ENCODE data around the gene CYSLTR2.

DNA sequence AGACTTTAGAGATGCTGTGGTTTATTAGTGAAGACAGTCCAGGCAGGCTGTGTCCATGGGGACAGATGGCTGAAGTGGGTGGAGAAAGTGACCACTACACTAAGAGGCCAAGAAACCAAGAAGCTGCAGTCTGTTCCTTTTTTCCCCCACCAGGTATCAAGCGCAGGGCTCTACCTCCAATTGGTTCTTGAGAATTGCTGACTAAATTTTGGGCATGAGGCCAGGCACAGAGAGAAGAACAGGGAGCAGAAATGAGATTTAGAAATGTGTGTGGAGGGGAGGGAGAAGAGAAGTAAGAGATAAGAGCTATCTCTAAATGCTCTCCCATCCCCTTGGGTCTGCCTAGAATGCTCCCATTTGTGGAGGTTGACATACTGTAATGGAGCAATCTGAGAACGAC lies 12.3 kb upstream of the CYSLTR2 start:
- TF ChIP-seq, protein P1, sequence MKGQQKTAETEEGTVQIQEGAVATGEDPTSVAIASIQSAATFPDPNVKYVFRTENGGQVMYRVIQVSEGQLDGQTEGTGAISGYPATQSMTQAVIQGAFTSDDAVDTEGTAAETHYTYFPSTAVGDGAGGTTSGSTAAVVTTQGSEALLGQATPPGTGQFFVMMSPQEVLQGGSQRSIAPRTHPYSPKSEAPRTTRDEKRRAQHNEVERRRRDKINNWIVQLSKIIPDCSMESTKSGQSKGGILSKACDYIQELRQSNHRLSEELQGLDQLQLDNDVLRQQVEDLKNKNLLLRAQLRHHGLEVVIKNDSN (IDR thresholded peaks at IDR 0.05): no peak
- TF ChIP-seq TCF12 (IDR thresholded peaks at IDR 0.05; ENCODE audit: low read depth) (no peak), TAF1 (IDR thresholded peaks at IDR 0.05; ENCODE audit: low read depth) (no peak), RAD21 (IDR thresholded peaks at IDR 0.05; ENCODE audit: low read depth) (no peak), EP300 (IDR thresholded peaks at IDR 0.05; ENCODE audit: borderline replicate concordance) (no peak), FOXM1 (IDR thresholded peaks at IDR 0.05; ENCODE audit: borderline replicate concordance, low read depth) (no peak), ZBTB7A (IDR thresholded peaks at IDR 0.05; ENCODE audit: low read depth) (no peak), CEBPB (IDR thresholded peaks at IDR 0.05) (no peak), CREB1 (IDR thresholded peaks at IDR 0.05; ENCODE audit: low read depth) (no peak), TEAD4 (IDR thresholded peaks at IDR 0.05) (no peak), YY1 (IDR thresholded peaks at IDR 0.05; ENCODE audit: low read depth) (no peak)
- TF ChIP-seq, protein P2, sequence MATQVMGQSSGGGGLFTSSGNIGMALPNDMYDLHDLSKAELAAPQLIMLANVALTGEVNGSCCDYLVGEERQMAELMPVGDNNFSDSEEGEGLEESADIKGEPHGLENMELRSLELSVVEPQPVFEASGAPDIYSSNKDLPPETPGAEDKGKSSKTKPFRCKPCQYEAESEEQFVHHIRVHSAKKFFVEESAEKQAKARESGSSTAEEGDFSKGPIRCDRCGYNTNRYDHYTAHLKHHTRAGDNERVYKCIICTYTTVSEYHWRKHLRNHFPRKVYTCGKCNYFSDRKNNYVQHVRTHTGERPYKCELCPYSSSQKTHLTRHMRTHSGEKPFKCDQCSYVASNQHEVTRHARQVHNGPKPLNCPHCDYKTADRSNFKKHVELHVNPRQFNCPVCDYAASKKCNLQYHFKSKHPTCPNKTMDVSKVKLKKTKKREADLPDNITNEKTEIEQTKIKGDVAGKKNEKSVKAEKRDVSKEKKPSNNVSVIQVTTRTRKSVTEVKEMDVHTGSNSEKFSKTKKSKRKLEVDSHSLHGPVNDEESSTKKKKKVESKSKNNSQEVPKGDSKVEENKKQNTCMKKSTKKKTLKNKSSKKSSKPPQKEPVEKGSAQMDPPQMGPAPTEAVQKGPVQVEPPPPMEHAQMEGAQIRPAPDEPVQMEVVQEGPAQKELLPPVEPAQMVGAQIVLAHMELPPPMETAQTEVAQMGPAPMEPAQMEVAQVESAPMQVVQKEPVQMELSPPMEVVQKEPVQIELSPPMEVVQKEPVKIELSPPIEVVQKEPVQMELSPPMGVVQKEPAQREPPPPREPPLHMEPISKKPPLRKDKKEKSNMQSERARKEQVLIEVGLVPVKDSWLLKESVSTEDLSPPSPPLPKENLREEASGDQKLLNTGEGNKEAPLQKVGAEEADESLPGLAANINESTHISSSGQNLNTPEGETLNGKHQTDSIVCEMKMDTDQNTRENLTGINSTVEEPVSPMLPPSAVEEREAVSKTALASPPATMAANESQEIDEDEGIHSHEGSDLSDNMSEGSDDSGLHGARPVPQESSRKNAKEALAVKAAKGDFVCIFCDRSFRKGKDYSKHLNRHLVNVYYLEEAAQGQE (IDR thresholded peaks at IDR 0.05; ENCODE audit: low read depth): no peak
- TF ChIP-seq, protein P3, sequence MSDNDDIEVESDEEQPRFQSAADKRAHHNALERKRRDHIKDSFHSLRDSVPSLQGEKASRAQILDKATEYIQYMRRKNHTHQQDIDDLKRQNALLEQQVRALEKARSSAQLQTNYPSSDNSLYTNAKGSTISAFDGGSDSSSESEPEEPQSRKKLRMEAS (IDR thresholded peaks at IDR 0.05): no peak
